HepG2 (cell line): ENCODE measurements around the gene CLDN24. TPM values are rescaled to one million over a fixed set of nuclear protein-coding genes. Genes with fewer than 3 reads are reported as not detected.

Experiments
- ATAC-seq: fragments of 200-7000 bp; cut with Tn5 transposase; 3 replicates; pipeline ENCODE4 v1.9.1; 2020; ENCODE audit warnings: mild to moderate bottlenecking, moderate library complexity
- BruUV-seq: library from RNA; stranded (reverse); fragments of 400-500 nt; replicated peaks from 2 replicates; lab custom pipeline; 2021; lab: Mats Ljungman, UMichigan
- CTCF ChIA-PET: fragments of 300-600 bp; formaldehyde crosslinking; extraction: SDS; loops from one replicate; lab custom pipeline; 2021; ENCODE audit warnings: low total read pairs, inconsistent platforms, low intra/inter-chr PET ratio; lab: Yijun Ruan, JAX
- POLR2A ChIA-PET: fragments of 350-600 bp; sonication (Branson Sonifier 250); formaldehyde crosslinking; loops from one replicate; lab custom pipeline; 2020; ENCODE audit warnings: antibody characterized with exemption, inconsistent platforms; lab: Yijun Ruan, JAX
- DNase-seq: peaks from one replicate; pipeline ENCODE4 v3.0.0-alpha.2; 2015; ENCODE audit warnings: low spot score
- FAIRE-seq: peaks from 3 replicates; lab custom pipeline; 2011; peaks lifted over from hg19 to GRCh38; lab: Jason Lieb, UNC
- H2AFZ ChIP-seq: one replicate; pipeline ENCODE4 v1.6.1; 2011; ENCODE audit warnings: low read length, inconsistent platforms
- H3K27ac ChIP-seq: fragments of 300-600 bp; 3 replicates; pipeline ENCODE4 v1.8.0; 2011; ENCODE audit warnings: mixed run types, mild to moderate bottlenecking, mixed read lengths, low read length, inconsistent platforms; ENCODE audit not compliant: insufficient read depth; ENCODE audit errors: extremely low read length
- H3K27me3 ChIP-seq, 2 experiments: fragments of 200-600 bp in 1 of 2; 2 replicates in 1 of 2; 3 replicates in 1 of 2; pipeline versions ENCODE4 v1.6.0 to v1.8.0; 2011; ENCODE audit warnings: low read length in 2 of 2, mild to moderate bottlenecking in 2 of 2, moderate library complexity in 2 of 2, inconsistent platforms in 1 of 2; ENCODE audit not compliant: insufficient read depth in 2 of 2, control insufficient read depth in 1 of 2
- H3K36me3 ChIP-seq, 2 experiments: fragments of 200-600 bp in 1 of 2; replicated peaks in 1 of 2; 2 replicates in 1 of 2; 3 replicates in 1 of 2; pipeline versions ENCODE4 v1.5.1 to v1.8.0; 2011; ENCODE audit warnings: low read length in 2 of 2, inconsistent platforms in 1 of 2; ENCODE audit not compliant: insufficient read depth in 2 of 2, control insufficient read depth in 1 of 2
- H3K4me1 ChIP-seq: 2 replicates; pipeline ENCODE4 v1.5.1; 2012; ENCODE audit warnings: low read length, inconsistent platforms; ENCODE audit not compliant: insufficient read depth
- H3K4me2 ChIP-seq: 2 replicates; pipeline ENCODE4 v1.6.0; 2011; ENCODE audit warnings: low read depth, low read length, inconsistent platforms
- H3K4me3 ChIP-seq, 3 experiments: fragments of 200-600 bp in 1 of 3; sonication (generic), shearing (Covaris generic) in 1 of 3; replicated peaks in 1 of 3; 2 replicates each; pipeline ENCODE4 v1.5.1; 2011 to 2016; ENCODE audit warnings: low read length in 3 of 3, inconsistent platforms in 2 of 3, low read depth in 2 of 3, mild to moderate bottlenecking in 2 of 3, control low read depth in 1 of 3, mixed read lengths in 1 of 3; ENCODE audit not compliant: insufficient read depth in 1 of 3
- H3K79me2 ChIP-seq: one replicate; pipeline ENCODE4 v1.6.1; 2011; ENCODE audit warnings: low read length, inconsistent platforms; ENCODE audit not compliant: insufficient read depth
- H3K9ac ChIP-seq: 2 replicates; pipeline ENCODE4 v1.6.0; 2011; ENCODE audit warnings: mild to moderate bottlenecking, low read depth, low read length, inconsistent platforms; ENCODE audit not compliant: insufficient read depth
- H3K9me3 ChIP-seq: 2 replicates; pipeline ENCODE4 v1.5.1; 2012; ENCODE audit warnings: mild to moderate bottlenecking, low read length
- H4K20me1 ChIP-seq: 2 replicates; pipeline ENCODE4 v1.6.0; 2011; ENCODE audit warnings: inconsistent platforms, mild to moderate bottlenecking, low read length, moderate library complexity; ENCODE audit not compliant: insufficient read depth
- ARNT ChIP-seq: fragments of 450-650 bp; IDR thresholded peaks from 2 replicates; pipeline ENCODE4 v1.6.1; 2017
- CHD4 ChIP-seq: fragments of 200-600 bp; sonication (generic); IDR thresholded peaks from 2 replicates; pipeline ENCODE4 v1.7.0; 2017; ENCODE audit warnings: mild to moderate bottlenecking, low read length, borderline replicate concordance
- EP300 ChIP-seq, 3 experiments: sonication (generic) in 1 of 3; formaldehyde crosslinking in 1 of 3; IDR thresholded peaks; 2 replicates each; pipeline versions ENCODE4 v1.5.1 to v1.6.1; 2011 to 2020; ENCODE audit warnings: low read depth in 2 of 3, low read length in 2 of 3, borderline replicate concordance in 1 of 3, improper control_type of control experiment in 1 of 3, mild to moderate bottlenecking in 1 of 3, missing genetic modification reagents in 1 of 3, moderate library complexity in 1 of 3
- GLI4 ChIP-seq: sonication (generic); formaldehyde crosslinking; IDR thresholded peaks from 2 replicates; pipeline ENCODE4 v1.5.1; 2020; ENCODE audit warnings: missing genetic modification reagents, mild to moderate bottlenecking, moderate library complexity, borderline replicate concordance
- SOX5 ChIP-seq: IDR thresholded peaks from 2 replicates; pipeline ENCODE4 v1.6.1; 2016; ENCODE audit warnings: borderline replicate concordance
- ZBTB3 ChIP-seq: sonication (generic); formaldehyde crosslinking; IDR thresholded peaks from 2 replicates; pipeline ENCODE4 v1.4.0; 2020; ENCODE audit warnings: low read depth, mild to moderate bottlenecking, moderate library complexity, missing genetic modification reagents, borderline replicate concordance
- ZFP82 ChIP-seq: sonication (generic); formaldehyde crosslinking; IDR thresholded peaks from 2 replicates; pipeline ENCODE4 v1.5.1; 2020; ENCODE audit warnings: mild to moderate bottlenecking, missing genetic modification reagents, borderline replicate concordance
- ZNF296 ChIP-seq: sonication (generic); formaldehyde crosslinking; conservative IDR thresholded peaks from 2 replicates; pipeline ENCODE4 v1.5.0; 2020; ENCODE audit warnings: mild to moderate bottlenecking, missing genetic modification reagents
- ZNF674 ChIP-seq: sonication (generic); formaldehyde crosslinking; IDR thresholded peaks from 2 replicates; pipeline ENCODE4 v1.5.0; 2020; ENCODE audit warnings: low read depth, mild to moderate bottlenecking, missing genetic modification reagents
- ZNF776 ChIP-seq: sonication (generic); formaldehyde crosslinking; IDR thresholded peaks from 2 replicates; pipeline ENCODE4 v1.4.0; 2020; ENCODE audit warnings: mild to moderate bottlenecking, missing genetic modification reagents
- WGBS: methylation state at CpG from one replicate; pipeline ENCODE4 v1.1.6; 2017; ENCODE audit warnings: low lambda C conversion rate; 5-methylcytosine and 5-hydroxymethylcytosine counted together
- in situ Hi-C: cut with HindIII; loops from 2 replicates; pipeline ENCODE4 v1.10.0; 2017; ENCODE audit warnings: low pct_unique_long_range_greater_than_20kb; ENCODE audit not compliant: extremely low pct_ligation_motif_present
- intact Hi-C: fragments of 100-400 bp; cut with micrococcal nuclease; formaldehyde crosslinking; loops from one replicate; pipeline ENCODE4 v1.10.0; 2022; ENCODE audit not compliant: unreplicated experiment
- polyA plus RNA-seq, 8 experiments: library from polyadenylated mRNA; depleted of rRNA in 3 of 8; stranded (reverse) in 7 of 8; unstranded in 1 of 8; fragments of >200 nt; fragmentation: Illumina TruSeq in 4 of 8; extraction: Trizol in 4 of 8; gene quantifications; 2 replicates each; pipeline versions ENCODE4 v1.2.1 to v1.2.3, GENCODE V29; 2011 to 2016; ENCODE audit warnings: low read depth in 4 of 8, missing spikeins in 1 of 8, mixed read lengths in 1 of 8; ENCODE audit not compliant: insufficient read depth in 1 of 8
- total RNA-seq, 5 experiments: library from RNA; depleted of rRNA; stranded (reverse); fragments of >200 nt; fragmentation: Illumina TruSeq; extraction: Trizol; gene quantifications; 2 replicates each; pipeline ENCODE4 v1.2.3, GENCODE V29; 2016; ENCODE audit warnings: low read depth in 1 of 5
- TF ChIP-seq, protein P1 (sequence below): IDR thresholded peaks from 2 replicates; pipeline ENCODE4 v1.6.1; 2012; ENCODE audit warnings: inconsistent platforms
- TF ChIP-seq, protein P2 (sequence below): IDR thresholded peaks from 2 replicates; pipeline ENCODE4 v1.6.1; 2016

Gene CLDN24
- total and polyA plus RNA-seq, 2 of the 13 experiments (the other 11 are each of a cell fraction or from before 2014, with no cell fraction given) = not detected

GRCh38 chr4:183356173-183356830, 34.1 kb upstream of the CLDN24 start:
- DNase-seq = no peak
- WGBS = 76% methylated on average over 19 of the region's 20 CpGs
- Histone ChIP-seq H3K4me2 (no peak overlapping the region), H3K4me3 (no peak overlapping the region), H3K27me3 (no peaks in the 10 kb centered on the region; a peak in 1 of 5 replicates), H3K79me2 (no peaks in the 10 kb centered on the region), H3K9me3 (no peaks in the 10 kb centered on the region), H3K9ac (no peak overlapping the region), H3K27ac (no peak overlapping the region), H2AFZ (no peak overlapping the region), H4K20me1 (no peaks in the 10 kb centered on the region), H3K36me3 (no peaks in the 10 kb centered on the region), H3K4me1 (peaks cover 10% of the 10 kb centered on the region)
- intact Hi-C loops = no loop called here
- no peak for FAIRE-seq
- no TSS peak for BruUV-seq
- no peak for ATAC-seq
- TF ChIP-seq ZNF296 (CRISPR knock-in tag) = no peak
- TF ChIP-seq EP300 (IDR thresholded peaks at IDR 0.05; ENCODE audit: low read depth in 2 of 2, low read length in 2 of 2) = no peak
- no peak for TF ChIP-seq EP300 (CRISPR knock-in tag; IDR thresholded peaks at IDR 0.05; ENCODE audit: borderline replicate concordance)
- TF ChIP-seq ARNT = no peak
- TF ChIP-seq ZFP82 = no peak
- TF ChIP-seq ZBTB3 (CRISPR knock-in tag) = no peak
- ChIA-PET CTCF (no interaction called here), POLR2A (no interaction called here)
- in situ Hi-C loops = no loop called here

GRCh38 chr4:183355405-183355804, 33.2 kb upstream of the CLDN24 start:
- ChIA-PET CTCF (no interaction called here), POLR2A (no interaction called here)
- Histone ChIP-seq H3K9me3 (no peaks in the 10 kb centered on the region), H3K27me3 (no peaks in the 10 kb centered on the region; a peak in 1 of 5 replicates), H3K27ac (no peak overlapping the region), H3K4me2 (no peak overlapping the region), H2AFZ (no peak overlapping the region), H3K4me1 (peaks cover 10% of the 10 kb centered on the region), H4K20me1 (no peaks in the 10 kb centered on the region), H3K9ac (no peak overlapping the region), H3K79me2 (no peaks in the 10 kb centered on the region), H3K4me3 (no peak overlapping the region), H3K36me3 (no peaks in the 10 kb centered on the region)
- intact Hi-C loops (no loop called here), in situ Hi-C loops (no loop called here)
- TF ChIP-seq GLI4 (no peak), CHD4 (no peak), ZNF776 (CRISPR knock-in tag) (no peak), ZNF674 (CRISPR knock-in tag) (no peak), SOX5 (no peak)
- TF ChIP-seq, protein P1, sequence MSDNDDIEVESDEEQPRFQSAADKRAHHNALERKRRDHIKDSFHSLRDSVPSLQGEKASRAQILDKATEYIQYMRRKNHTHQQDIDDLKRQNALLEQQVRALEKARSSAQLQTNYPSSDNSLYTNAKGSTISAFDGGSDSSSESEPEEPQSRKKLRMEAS = no peak
- TF ChIP-seq, protein P2, sequence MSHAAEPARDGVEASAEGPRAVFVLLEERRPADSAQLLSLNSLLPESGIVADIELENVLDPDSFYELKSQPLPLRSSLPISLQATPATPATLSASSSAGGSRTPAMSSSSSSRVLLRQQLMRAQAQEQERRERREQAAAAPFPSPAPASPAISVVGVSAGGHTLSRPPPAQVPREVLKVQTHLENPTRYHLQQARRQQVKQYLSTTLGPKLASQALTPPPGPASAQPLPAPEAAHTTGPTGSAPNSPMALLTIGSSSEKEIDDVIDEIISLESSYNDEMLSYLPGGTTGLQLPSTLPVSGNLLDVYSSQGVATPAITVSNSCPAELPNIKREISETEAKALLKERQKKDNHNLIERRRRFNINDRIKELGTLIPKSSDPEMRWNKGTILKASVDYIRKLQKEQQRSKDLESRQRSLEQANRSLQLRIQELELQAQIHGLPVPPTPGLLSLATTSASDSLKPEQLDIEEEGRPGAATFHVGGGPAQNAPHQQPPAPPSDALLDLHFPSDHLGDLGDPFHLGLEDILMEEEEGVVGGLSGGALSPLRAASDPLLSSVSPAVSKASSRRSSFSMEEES = no peak
- no peak for DNase-seq
- ATAC-seq = no peak
- no TSS peak for BruUV-seq
- 60% methylated on average over 4 of the region's 4 CpGs for WGBS
- no peak for FAIRE-seq
